Osteocyte (in vitro differentiated cells): ENCODE results near the gene POLD2. TPM values are rescaled to one million over a fixed set of nuclear protein-coding genes. Genes with fewer than 3 reads are reported as not detected.
"Not testable (repeated sequence)": the region's sequence is repeated elsewhere in the genome, so short reads cannot be mapped to it uniquely, and the experiment has no call there.

Source experiments
- DNase-seq: peaks from one replicate; pipeline ENCODE4 v3.0.0; 2021; ENCODE audit warnings: mixed read lengths; ENCODE audit not compliant: unreplicated experiment; ENCODE audit errors: extremely low spot score
- H3K27ac Mint-ChIP-seq: one replicate; pipeline ENCODE4 v1.8.0; 2021; ENCODE audit warnings: mild to moderate bottlenecking, mixed read lengths; ENCODE audit not compliant: unreplicated experiment
- H3K27me3 Mint-ChIP-seq: one replicate; pipeline ENCODE4 v1.8.0; 2021; ENCODE audit warnings: mixed read lengths; ENCODE audit not compliant: unreplicated experiment
- H3K36me3 Mint-ChIP-seq: one replicate; pipeline ENCODE4 v1.8.0; 2021; ENCODE audit warnings: mixed read lengths; ENCODE audit not compliant: unreplicated experiment
- H3K4me1 Mint-ChIP-seq: one replicate; pipeline ENCODE4 v1.8.0; 2021; ENCODE audit warnings: mixed read lengths; ENCODE audit not compliant: unreplicated experiment
- H3K4me3 Mint-ChIP-seq: one replicate; pipeline ENCODE4 v1.8.0; 2021; ENCODE audit warnings: mild to moderate bottlenecking, moderate library complexity, mixed read lengths; ENCODE audit not compliant: unreplicated experiment
- H3K9me3 Mint-ChIP-seq: one replicate; pipeline ENCODE4 v1.8.0; 2021; ENCODE audit warnings: mixed read lengths; ENCODE audit not compliant: unreplicated experiment
- total RNA-seq: library from RNA; stranded (reverse); gene quantifications from 2 replicates; pipeline ENCODE4 v1.2.1, GENCODE V29; 2021
- TF ChIP-seq, protein P1 (sequence below): fragments of 200-600 bp; sonication (generic); IDR thresholded peaks from 2 replicates; pipeline ENCODE4 v1.5.0; 2021; ENCODE audit warnings: antibody characterized with exemption, mild to moderate bottlenecking, moderate library complexity

The POLD2 gene
- total RNA-seq, 1 donor from 2014 or later = 59.2 TPM

DNA sequence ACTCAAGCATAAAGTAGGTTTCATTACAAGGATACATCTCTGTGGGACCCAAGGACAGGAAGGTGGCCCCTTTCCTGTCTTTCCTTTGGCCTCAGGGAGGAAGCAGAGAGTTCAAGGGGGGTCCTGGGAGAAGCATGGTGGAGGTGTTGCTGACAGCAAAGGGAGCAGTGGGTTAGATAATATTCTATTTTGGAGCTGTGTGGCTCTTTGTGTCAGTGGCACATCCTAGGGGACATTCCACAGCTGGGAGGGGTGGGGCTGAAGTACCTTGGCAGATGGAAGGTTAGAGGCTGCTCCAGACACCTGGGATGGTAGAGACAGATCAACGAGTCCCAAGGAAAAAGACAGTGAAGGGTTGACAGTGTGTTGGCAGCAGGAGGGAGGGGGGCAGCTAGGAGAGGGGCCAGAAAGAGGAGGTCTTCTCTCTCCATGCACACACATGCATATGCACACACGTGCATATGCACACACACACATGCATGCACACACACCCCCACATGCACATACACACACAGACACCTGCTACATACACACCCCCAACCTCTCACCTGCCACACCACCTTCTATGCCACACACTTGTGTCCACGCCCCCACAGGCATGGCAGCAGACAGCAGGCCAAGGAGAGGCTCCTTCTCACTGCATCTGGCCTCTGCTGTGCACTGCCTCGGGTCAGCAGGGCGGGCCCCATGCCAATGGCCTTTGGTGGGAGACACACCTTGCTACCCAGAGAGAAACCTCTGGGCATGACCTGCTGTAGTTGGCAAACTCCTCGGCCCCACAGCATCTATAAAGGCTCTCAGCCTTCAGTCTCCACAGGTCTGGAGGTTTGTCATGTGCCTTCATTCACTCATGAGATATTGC lies 5.6 kb upstream of the POLD2 start:
- TF ChIP-seq, protein P1, sequence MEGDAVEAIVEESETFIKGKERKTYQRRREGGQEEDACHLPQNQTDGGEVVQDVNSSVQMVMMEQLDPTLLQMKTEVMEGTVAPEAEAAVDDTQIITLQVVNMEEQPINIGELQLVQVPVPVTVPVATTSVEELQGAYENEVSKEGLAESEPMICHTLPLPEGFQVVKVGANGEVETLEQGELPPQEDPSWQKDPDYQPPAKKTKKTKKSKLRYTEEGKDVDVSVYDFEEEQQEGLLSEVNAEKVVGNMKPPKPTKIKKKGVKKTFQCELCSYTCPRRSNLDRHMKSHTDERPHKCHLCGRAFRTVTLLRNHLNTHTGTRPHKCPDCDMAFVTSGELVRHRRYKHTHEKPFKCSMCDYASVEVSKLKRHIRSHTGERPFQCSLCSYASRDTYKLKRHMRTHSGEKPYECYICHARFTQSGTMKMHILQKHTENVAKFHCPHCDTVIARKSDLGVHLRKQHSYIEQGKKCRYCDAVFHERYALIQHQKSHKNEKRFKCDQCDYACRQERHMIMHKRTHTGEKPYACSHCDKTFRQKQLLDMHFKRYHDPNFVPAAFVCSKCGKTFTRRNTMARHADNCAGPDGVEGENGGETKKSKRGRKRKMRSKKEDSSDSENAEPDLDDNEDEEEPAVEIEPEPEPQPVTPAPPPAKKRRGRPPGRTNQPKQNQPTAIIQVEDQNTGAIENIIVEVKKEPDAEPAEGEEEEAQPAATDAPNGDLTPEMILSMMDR = no peak
- no peaks in the 10 kb centered on the region for H3K27me3 Mint-ChIP-seq
- H3K27ac Mint-ChIP-seq = no peak overlapping the region
- DNase-seq = no peak
- peaks cover 12% of the 10 kb centered on the region for H3K9me3 Mint-ChIP-seq
- H3K4me3 Mint-ChIP-seq = no peak overlapping the region
- peaks cover 7% of the 10 kb centered on the region for H3K4me1 Mint-ChIP-seq
- H3K36me3 Mint-ChIP-seq = peaks cover 3% of the 10 kb centered on the region

DNA sequence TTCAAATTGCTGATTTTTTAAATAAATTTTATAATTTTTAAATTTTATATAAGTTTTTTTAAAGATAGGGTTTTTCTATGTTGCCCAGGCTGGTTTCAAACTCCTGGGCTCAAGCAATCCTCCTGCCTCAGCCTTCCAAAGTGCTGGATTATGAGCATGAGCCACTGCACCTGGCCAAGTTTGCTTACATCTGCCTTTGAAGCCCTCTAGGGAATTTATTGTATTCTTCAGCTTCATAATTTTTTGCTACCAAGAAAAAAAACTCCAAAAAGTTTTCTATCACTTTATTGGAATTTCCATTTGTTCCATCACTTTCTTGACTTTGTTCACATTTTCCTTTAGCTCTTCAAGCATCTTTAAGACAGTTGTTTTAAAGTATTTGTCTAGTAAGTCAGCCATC lies 3.8 kb upstream of the POLD2 start:
- Mint-ChIP-seq H3K9me3 (peaks cover 12% of the 10 kb centered on the region), H3K27ac (no peak overlapping the region), H3K4me1 (peaks cover 16% of the 10 kb centered on the region), H3K4me3 (no peak overlapping the region), H3K27me3 (no peaks in the 10 kb centered on the region), H3K36me3 (peaks cover 3% of the 10 kb centered on the region)
- TF ChIP-seq, protein P1 = no peak
- no peak for DNase-seq

DNA sequence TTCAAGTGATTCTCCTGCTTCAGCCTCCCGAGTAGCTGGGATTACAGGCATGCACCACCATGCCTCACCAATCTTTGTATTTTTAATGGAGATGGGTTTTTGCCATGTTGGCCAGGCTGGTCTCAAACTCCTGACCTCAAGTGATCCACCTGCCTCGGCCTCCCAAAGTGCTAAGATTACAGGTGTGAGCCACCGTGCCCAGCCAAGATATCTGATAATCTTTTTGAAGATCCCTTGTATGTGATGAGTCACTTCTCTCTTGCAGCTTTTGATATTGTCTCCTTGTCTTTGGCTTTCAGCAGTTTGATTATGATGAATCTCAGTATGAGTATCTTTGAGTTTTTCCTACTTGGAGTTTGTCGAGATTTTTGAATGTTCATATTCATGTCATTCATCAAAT lies 3.2 kb upstream of the POLD2 start:
- Mint-ChIP-seq H3K9me3 (peaks cover 12% of the 10 kb centered on the region), H3K4me1 (peaks cover 16% of the 10 kb centered on the region)
- H3K27ac Mint-ChIP-seq, DNase-seq, H3K36me3 Mint-ChIP-seq, H3K27me3 Mint-ChIP-seq, H3K4me3 Mint-ChIP-seq: not testable (repeated sequence)

DNA sequence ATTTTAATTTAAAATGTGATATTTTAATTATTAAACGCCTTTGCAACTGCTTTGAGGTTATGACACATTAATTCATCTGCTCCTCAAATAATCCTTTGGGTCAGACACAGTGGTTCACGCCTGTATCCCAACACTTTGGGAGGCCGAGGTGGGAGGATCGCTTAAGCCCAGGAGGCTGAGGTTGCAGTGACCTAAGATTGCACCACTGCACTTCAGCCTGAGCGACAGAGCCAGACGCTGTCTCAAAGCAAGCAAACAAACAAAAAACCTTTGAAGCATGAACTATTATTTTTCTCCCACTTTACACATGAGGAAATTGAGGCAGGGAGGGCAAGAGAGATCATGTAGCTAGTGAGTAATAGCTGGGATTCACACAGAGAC lies 1.5 kb upstream of the POLD2 start:
- H3K27me3 Mint-ChIP-seq = no peaks in the 10 kb centered on the region
- H3K4me1 Mint-ChIP-seq = peaks cover 16% of the 10 kb centered on the region
- H3K4me3 Mint-ChIP-seq = no peak overlapping the region
- H3K9me3 Mint-ChIP-seq = peaks cover 12% of the 10 kb centered on the region
- no peak for DNase-seq
- TF ChIP-seq, protein P1 = no peak
- no peak overlapping the region for H3K27ac Mint-ChIP-seq
- peaks cover 8% of the 10 kb centered on the region for H3K36me3 Mint-ChIP-seq

DNA sequence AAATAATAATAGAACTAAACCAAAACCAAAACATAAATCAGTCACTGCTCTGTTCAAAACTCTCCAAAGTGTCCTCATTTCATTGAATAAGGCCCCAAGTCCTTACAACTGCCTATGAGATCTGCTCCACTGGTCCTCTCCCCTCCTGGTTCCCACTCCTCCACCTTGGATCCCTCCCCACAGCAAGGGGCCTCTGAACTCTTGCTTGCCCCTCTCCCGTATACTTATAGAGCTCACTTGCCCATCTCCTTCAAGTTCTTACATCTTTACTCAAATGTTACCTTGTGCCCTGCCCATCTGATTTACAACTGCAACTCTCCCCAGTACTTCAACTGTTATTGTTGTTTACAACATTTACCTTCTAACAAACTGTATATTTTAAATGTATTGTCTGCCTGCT lies 819 bp downstream of the POLD2 start:
- Mint-ChIP-seq H3K9me3 (peaks cover 7% of the 10 kb centered on the region), H3K36me3 (peaks cover 12% of the 10 kb centered on the region), H3K27ac (peak overlapping the region; percentile 76), H3K4me1 (peaks cover 19% of the 10 kb centered on the region), H3K4me3 (peak overlapping the region; percentile 84), H3K27me3 (no peaks in the 10 kb centered on the region)
- no peak for DNase-seq
- TF ChIP-seq, protein P1 = no peak
